ENCODE results near the gene PPIG. TPM values are rescaled to one million over a fixed set of nuclear protein-coding genes. Genes with fewer than 3 reads are reported as not detected.

Gene PPIG
- total and polyA plus RNA-seq, 9 of the 15 experiments (the other 6 are each of a cell fraction or from before 2014, with no cell fraction given), result 52.5 to 166 (median 124) TPM

DNA sequence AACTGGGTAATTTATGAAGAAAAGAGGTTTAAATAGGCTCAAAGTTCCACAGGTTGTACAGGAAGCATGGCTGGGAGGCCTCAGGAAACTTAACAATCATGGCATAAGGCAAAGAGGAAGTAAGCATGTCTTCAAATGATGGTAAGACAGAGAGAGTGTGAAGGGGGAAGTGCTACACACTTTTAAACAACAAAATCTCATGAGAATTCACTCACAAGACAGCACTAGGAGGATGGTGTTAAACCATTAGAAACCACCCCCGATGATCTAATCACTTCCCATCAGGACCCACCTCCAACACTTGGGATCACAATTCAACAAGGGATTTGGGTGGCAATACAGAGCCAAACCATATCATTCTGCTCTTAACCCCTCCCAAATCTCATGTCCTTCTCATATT, 75.2 kb downstream of the PPIG start:
- CTCF ChIA-PET (ENCODE audit: low intra/inter-chr PET ratio), result no interaction called here
- H3K9ac ChIP-seq (ENCODE audit: insufficient read depth in 1 of 2, low read depth in 2 of 2, low read length in 2 of 2), result no peak overlapping the region
- H2AFZ ChIP-seq (ENCODE audit: low read depth, low read length), result peak overlapping the region; percentile 85
- 11% methylated on average over 1 of the region's 1 CpG for WGBS (ENCODE audit: insufficient coverage, low coverage, missing lambda C conversion rate)
- in situ Hi-C loops (cut with MboI), result no loop called here
- H3K9me3 ChIP-seq (replicated peaks; ENCODE audit: control insufficient read depth, insufficient read depth, low read depth, low read length), result no peaks in the 10 kb centered on the region
- POLR2A ChIA-PET, result no interaction called here
- H3K79me2 ChIP-seq (ENCODE audit: control insufficient read depth, insufficient read depth, low read length), result no peaks in the 10 kb centered on the region
- no peak overlapping the region for H3K4me2 ChIP-seq (ENCODE audit: insufficient read depth, low read length)
- H3K27ac ChIP-seq (ENCODE audit: extremely low read depth, low read depth, low read length), result peak overlapping the region; percentile 20; the same call in 1 of the 3 replicates
- H3K4me3 ChIP-seq, result no peak overlapping the region
- H3K36me3 ChIP-seq (ENCODE audit: control insufficient read depth, insufficient read depth, low read length), result no peaks in the 10 kb centered on the region
- H3K4me1 ChIP-seq (replicated peaks in 1 of 2; ENCODE audit: control insufficient read depth in 2 of 2, insufficient read depth in 2 of 2, low read length in 2 of 2), result peaks cover 10 to 31% of the 10 kb centered on the region in 2 experiments
- H3K9me1 ChIP-seq (ENCODE audit: control insufficient read depth, insufficient read depth, low read length), result no peaks in the 10 kb centered on the region
- intact Hi-C loops (cut with micrococcal nuclease), result no loop called here
- DNase-seq (ENCODE audit: extremely low read depth in 1 of 4, low spot score in 3 of 4) (no peak), FAIRE-seq (no peak), ATAC-seq (peak; percentile 25)
- BruUV-seq (replicated peaks), result no TSS peak
- H3K27me3 ChIP-seq (ENCODE audit: control insufficient read depth in 2 of 2, insufficient read depth in 2 of 2, low read length in 2 of 2), result no peaks in the 10 kb centered on the region
- no peaks in the 10 kb centered on the region for H4K20me1 ChIP-seq (replicated peaks; ENCODE audit: control insufficient read depth, insufficient read depth, low read length)
- TF ChIP-seq, protein P1, sequence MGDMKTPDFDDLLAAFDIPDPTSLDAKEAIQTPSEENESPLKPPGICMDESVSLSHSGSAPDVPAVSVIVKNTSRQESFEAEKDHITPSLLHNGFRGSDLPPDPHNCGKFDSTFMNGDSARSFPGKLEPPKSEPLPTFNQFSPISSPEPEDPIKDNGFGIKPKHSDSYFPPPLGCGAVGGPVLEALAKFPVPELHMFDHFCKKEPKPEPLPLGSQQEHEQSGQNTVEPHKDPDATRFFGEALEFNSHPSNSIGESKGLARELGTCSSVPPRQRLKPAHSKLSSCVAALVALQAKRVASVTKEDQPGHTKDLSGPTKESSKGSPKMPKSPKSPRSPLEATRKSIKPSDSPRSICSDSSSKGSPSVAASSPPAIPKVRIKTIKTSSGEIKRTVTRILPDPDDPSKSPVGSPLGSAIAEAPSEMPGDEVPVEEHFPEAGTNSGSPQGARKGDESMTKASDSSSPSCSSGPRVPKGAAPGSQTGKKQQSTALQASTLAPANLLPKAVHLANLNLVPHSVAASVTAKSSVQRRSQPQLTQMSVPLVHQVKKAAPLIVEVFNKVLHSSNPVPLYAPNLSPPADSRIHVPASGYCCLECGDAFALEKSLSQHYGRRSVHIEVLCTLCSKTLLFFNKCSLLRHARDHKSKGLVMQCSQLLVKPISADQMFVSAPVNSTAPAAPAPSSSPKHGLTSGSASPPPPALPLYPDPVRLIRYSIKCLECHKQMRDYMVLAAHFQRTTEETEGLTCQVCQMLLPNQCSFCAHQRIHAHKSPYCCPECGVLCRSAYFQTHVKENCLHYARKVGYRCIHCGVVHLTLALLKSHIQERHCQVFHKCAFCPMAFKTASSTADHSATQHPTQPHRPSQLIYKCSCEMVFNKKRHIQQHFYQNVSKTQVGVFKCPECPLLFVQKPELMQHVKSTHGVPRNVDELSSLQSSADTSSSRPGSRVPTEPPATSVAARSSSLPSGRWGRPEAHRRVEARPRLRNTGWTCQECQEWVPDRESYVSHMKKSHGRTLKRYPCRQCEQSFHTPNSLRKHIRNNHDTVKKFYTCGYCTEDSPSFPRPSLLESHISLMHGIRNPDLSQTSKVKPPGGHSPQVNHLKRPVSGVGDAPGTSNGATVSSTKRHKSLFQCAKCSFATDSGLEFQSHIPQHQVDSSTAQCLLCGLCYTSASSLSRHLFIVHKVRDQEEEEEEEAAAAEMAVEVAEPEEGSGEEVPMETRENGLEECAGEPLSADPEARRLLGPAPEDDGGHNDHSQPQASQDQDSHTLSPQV (IDR thresholded peaks at IDR 0.05), result peak; percentile 64; the same call in 1 of the 2 replicates
- TF ChIP-seq, protein P2, sequence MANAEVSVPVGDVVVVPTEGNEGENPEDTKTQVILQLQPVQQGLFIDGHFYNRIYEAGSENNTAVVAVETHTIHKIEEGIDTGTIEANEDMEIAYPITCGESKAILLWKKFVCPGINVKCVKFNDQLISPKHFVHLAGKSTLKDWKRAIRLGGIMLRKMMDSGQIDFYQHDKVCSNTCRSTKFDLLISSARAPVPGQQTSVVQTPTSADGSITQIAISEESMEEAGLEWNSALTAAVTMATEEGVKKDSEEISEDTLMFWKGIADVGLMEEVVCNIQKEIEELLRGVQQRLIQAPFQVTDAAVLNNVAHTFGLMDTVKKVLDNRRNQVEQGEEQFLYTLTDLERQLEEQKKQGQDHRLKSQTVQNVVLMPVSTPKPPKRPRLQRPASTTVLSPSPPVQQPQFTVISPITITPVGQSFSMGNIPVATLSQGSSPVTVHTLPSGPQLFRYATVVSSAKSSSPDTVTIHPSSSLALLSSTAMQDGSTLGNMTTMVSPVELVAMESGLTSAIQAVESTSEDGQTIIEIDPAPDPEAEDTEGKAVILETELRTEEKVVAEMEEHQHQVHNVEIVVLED (CRISPR knock-in tag; IDR thresholded peaks at IDR 0.05), result 0 out of 2 replicates have a peak, but pooled peaks have one; percentile 26
- TF ChIP-seq L3MBTL2 (IDR thresholded peaks at IDR 0.05) (peak; percentile 95), DMBX1 (CRISPR knock-in tag; IDR thresholded peaks at IDR 0.05; ENCODE audit: borderline replicate concordance) (peak; percentile 56; the same call in 1 of the 2 replicates), DPF2 (IDR thresholded peaks at IDR 0.05) (0 out of 2 replicates have a peak, but pooled peaks have one; percentile 35), MEIS2 (IDR thresholded peaks at IDR 0.05; ENCODE audit: partially characterized antibody) (no peak), SMARCE1 (IDR thresholded peaks at IDR 0.05) (peak; percentile 67), NR4A1 (CRISPR knock-in tag; IDR thresholded peaks at IDR 0.05) (peak; percentile 84; the same call in 1 of the 2 replicates), NR4A1 (tag; IDR thresholded peaks at IDR 0.05) (no peak), U2AF2 (optimal IDR thresholded peaks at IDR 0.05; ENCODE audit: low read depth, low read length) (no peak), BRCA1 (IDR thresholded peaks at IDR 0.05) (no peak), BRCA1 (CRISPR knock-in tag; IDR thresholded peaks at IDR 0.05) (no peak), ELF4 (CRISPR knock-in tag; IDR thresholded peaks at IDR 0.05) (0 out of 2 replicates have a peak, but pooled peaks have one; percentile 68), ZNF583 (CRISPR knock-in tag; IDR thresholded peaks at IDR 0.05) (0 out of 2 replicates have a peak, but pooled peaks have one; percentile 60)
- TF ChIP-seq, protein P3, sequence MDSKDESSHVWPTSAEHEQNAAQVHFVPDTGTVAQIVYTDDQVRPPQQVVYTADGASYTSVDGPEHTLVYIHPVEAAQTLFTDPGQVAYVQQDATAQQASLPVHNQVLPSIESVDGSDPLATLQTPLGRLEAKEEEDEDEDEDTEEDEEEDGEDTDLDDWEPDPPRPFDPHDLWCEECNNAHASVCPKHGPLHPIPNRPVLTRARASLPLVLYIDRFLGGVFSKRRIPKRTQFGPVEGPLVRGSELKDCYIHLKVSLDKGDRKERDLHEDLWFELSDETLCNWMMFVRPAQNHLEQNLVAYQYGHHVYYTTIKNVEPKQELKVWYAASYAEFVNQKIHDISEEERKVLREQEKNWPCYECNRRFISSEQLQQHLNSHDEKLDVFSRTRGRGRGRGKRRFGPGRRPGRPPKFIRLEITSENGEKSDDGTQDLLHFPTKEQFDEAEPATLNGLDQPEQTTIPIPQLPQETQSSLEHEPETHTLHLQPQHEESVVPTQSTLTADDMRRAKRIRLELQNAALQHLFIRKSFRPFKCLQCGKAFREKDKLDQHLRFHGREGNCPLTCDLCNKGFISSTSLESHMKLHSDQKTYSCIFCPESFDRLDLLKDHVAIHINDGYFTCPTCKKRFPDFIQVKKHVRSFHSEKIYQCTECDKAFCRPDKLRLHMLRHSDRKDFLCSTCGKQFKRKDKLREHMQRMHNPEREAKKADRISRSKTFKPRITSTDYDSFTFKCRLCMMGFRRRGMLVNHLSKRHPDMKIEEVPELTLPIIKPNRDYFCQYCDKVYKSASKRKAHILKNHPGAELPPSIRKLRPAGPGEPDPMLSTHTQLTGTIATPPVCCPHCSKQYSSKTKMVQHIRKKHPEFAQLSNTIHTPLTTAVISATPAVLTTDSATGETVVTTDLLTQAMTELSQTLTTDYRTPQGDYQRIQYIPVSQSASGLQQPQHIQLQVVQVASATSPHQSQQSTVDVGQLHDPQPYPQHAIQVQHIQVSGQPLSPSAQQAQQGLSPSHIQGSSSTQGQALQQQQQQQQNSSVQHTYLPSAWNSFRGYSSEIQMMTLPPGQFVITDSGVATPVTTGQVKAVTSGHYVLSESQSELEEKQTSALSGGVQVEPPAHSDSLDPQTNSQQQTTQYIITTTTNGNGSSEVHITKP (IDR thresholded peaks at IDR 0.05; ENCODE audit: partially characterized antibody), result peak; percentile 61
